Suprapubic skin (tissue), 4 donors: ENCODE results near the gene TGFBR2. TPM values are rescaled to one million over a fixed set of nuclear protein-coding genes. Genes with fewer than 3 reads are reported as not detected.
A peak's percentile ranks its signal among the peaks of the same experiment; 100 is the strongest.

ENCODE experiments used
- DNase-seq, 2 donors: peaks; one replicate each; pipeline ENCODE4 v3.0.0-alpha.2; 2019; ENCODE audit warnings: low spot score in 2 of 2
- H3K27ac ChIP-seq: fragments of 200-600 bp; sonication (generic); one replicate; pipeline ENCODE4 v1.5.1; 2019
- H3K27me3 ChIP-seq: fragments of 200-600 bp; sonication (generic); one replicate; pipeline ENCODE4 v1.5.1; 2019
- H3K36me3 ChIP-seq: fragments of 200-600 bp; sonication (generic); one replicate; pipeline ENCODE4 v1.5.1; 2019
- H3K4me1 ChIP-seq: fragments of 200-600 bp; sonication (generic); one replicate; pipeline ENCODE4 v1.5.1; 2019
- H3K4me3 ChIP-seq: fragments of 200-600 bp; sonication (generic); one replicate; pipeline ENCODE4 v1.5.1; 2019; ENCODE audit warnings: mild to moderate bottlenecking
- H3K9me3 ChIP-seq: fragments of 200-600 bp; sonication (generic); one replicate; pipeline ENCODE4 v1.5.1; 2019
- CTCF ChIP-seq, 2 donors: fragments of 200-600 bp in 1 of 2; fragments of 450-650 bp in 1 of 2; sonication (generic) in 1 of 2; IDR thresholded peaks; one replicate each; pipeline ENCODE4 v1.5.1; 2016 to 2019; ENCODE audit warnings: antibody characterized with exemption in 2 of 2, mild to moderate bottlenecking in 1 of 2, moderate library complexity in 1 of 2
- EP300 ChIP-seq: sonication (generic); formaldehyde crosslinking; IDR thresholded peaks from one replicate; pipeline ENCODE4 v1.6.1; 2017; ENCODE audit warnings: antibody characterized with exemption
- POLR2A ChIP-seq, 2 donors: fragments of 450-650 bp; IDR thresholded peaks; one replicate each; pipeline ENCODE4 v1.6.1; 2017; ENCODE audit warnings: antibody characterized with exemption in 2 of 2, mild to moderate bottlenecking in 2 of 2, moderate library complexity in 2 of 2
- POLR2AphosphoS5 ChIP-seq, 3 donors: sonication (generic); formaldehyde crosslinking; IDR thresholded peaks; one replicate each; pipeline ENCODE4 v1.6.1; 2017; ENCODE audit warnings: antibody characterized with exemption in 3 of 3
- WGBS: methylation state at CpG from one replicate; pipeline ENCODE4 v1.1.5; 2018; 5-methylcytosine and 5-hydroxymethylcytosine counted together
- total RNA-seq, 4 donors: library from RNA; depleted of rRNA; stranded (reverse); fragments of >200 nt; gene quantifications; one replicate each; pipeline ENCODE4 v1.1.0, GENCODE V29; 2016

The TGFBR2 gene
- total RNA-seq, 4 donors from 2014 or later, result 63.7 to 84.3 (median 83.3) TPM

GRCh38 chr3:30686176-30686575, 79.8 kb downstream of the TGFBR2 start:
- Histone ChIP-seq H3K36me3 (peaks cover 26% of the 10 kb centered on the region), H3K9me3 (no peaks in the 10 kb centered on the region)

GRCh38 chr3:30686799-30687198, 80.4 kb downstream of the TGFBR2 start:
- no peak for DNase-seq
- Histone ChIP-seq H3K9me3 (no peaks in the 10 kb centered on the region), H3K4me1 (peaks cover 43% of the 10 kb centered on the region), H3K27ac (no peak overlapping the region), H3K27me3 (no peaks in the 10 kb centered on the region), H3K4me3 (no peak overlapping the region), H3K36me3 (peaks cover 32% of the 10 kb centered on the region)
- TF ChIP-seq POLR2AphosphoS5 (IDR thresholded peaks at IDR 0.05) (no peak), POLR2A (IDR thresholded peaks at IDR 0.05) (no peak), CTCF (IDR thresholded peaks at IDR 0.05) (no peak), EP300 (no peak)
- 84% methylated on average over 2 of the region's 2 CpGs for WGBS

More at GRCh38 chr3:30686176-30686575, 79.8 kb downstream of the TGFBR2 start:
- DNase-seq, result no peak
- Histone ChIP-seq H3K4me1 (peaks cover 43% of the 10 kb centered on the region), H3K27me3 (no peaks in the 10 kb centered on the region), H3K27ac (no peak overlapping the region), H3K4me3 (no peak overlapping the region)
- 85% methylated on average over 2 of the region's 2 CpGs for WGBS
- TF ChIP-seq POLR2A (IDR thresholded peaks at IDR 0.05) (no peak), POLR2AphosphoS5 (IDR thresholded peaks at IDR 0.05) (no peak), EP300 (no peak), CTCF (IDR thresholded peaks at IDR 0.05) (no peak)

GRCh38 chr3:30687930-30688570, 81.6 kb downstream of the TGFBR2 start:
- peak overlapping the region; percentile 59 for H3K27ac ChIP-seq
- H3K36me3 ChIP-seq, result peaks cover 42% of the 10 kb centered on the region
- no peaks in the 10 kb centered on the region for H3K9me3 ChIP-seq
- 84% methylated on average over 8 of the region's 8 CpGs for WGBS
- H3K4me1 ChIP-seq, result peaks cover 43% of the 10 kb centered on the region
- no peak overlapping the region for H3K4me3 ChIP-seq
- no peak for DNase-seq
- no peaks in the 10 kb centered on the region for H3K27me3 ChIP-seq
- no peak for TF ChIP-seq POLR2A (IDR thresholded peaks at IDR 0.05)

- TF ChIP-seq EP300, result no peak
- no peak for TF ChIP-seq POLR2AphosphoS5 (IDR thresholded peaks at IDR 0.05)
- no peak for TF ChIP-seq POLR2A (IDR thresholded peaks at IDR 0.05)
- no peak for TF ChIP-seq CTCF (IDR thresholded peaks at IDR 0.05)
- Histone ChIP-seq H3K4me1 (peaks cover 47% of the 10 kb centered on the region), H3K27ac (peak overlapping the region; percentile 59), H3K9me3 (no peaks in the 10 kb centered on the region), H3K27me3 (no peaks in the 10 kb centered on the region), H3K4me3 (no peak overlapping the region), H3K36me3 (peaks cover 42% of the 10 kb centered on the region)
- DNase-seq, result no peak
- WGBS, result 32% methylated on average over 10 of the region's 10 CpGs
Measured at GRCh38 chr3:30688776-30689641, 82.6 kb downstream of the TGFBR2 start.

- Histone ChIP-seq H3K27ac (no peak overlapping the region), H3K4me1 (peaks cover 40% of the 10 kb centered on the region), H3K9me3 (no peaks in the 10 kb centered on the region), H3K36me3 (peaks cover 47% of the 10 kb centered on the region), H3K27me3 (no peaks in the 10 kb centered on the region), H3K4me3 (no peak overlapping the region)
- WGBS, result 94% methylated on average over 2 of the region's 2 CpGs
- TF ChIP-seq CTCF (IDR thresholded peaks at IDR 0.05) (no peak), POLR2A (IDR thresholded peaks at IDR 0.05) (no peak), EP300 (no peak), POLR2AphosphoS5 (IDR thresholded peaks at IDR 0.05) (no peak)
- DNase-seq, result no peak
Measured at GRCh38 chr3:30690199-30690598, 83.8 kb downstream of the TGFBR2 start.
